Endometrial microvascular endothelial cells (primary cell): Measurements from ENCODE around the gene SLC38A1. TPM values are rescaled to one million over a fixed set of nuclear protein-coding genes. Genes with fewer than 3 reads are reported as not detected.

ENCODE experiments used
- in situ Hi-C: cut with HindIII; loops from 2 replicates; pipeline ENCODE4 v1.10.0; 2017; ENCODE audit warnings: low sequenced_read_pairs, low pct_unique_long_range_greater_than_20kb; ENCODE audit errors: inconsistent ontology term
- total RNA-seq: library from RNA; depleted of rRNA; stranded (reverse); fragments of >200 nt; gene quantifications from one replicate; pipeline ENCODE4 v1.2.3, GENCODE V29; 2015; ENCODE audit errors: inconsistent ontology term

Gene SLC38A1
- total RNA-seq, 1 donor from 2014 or later = 82.9 TPM

DNA sequence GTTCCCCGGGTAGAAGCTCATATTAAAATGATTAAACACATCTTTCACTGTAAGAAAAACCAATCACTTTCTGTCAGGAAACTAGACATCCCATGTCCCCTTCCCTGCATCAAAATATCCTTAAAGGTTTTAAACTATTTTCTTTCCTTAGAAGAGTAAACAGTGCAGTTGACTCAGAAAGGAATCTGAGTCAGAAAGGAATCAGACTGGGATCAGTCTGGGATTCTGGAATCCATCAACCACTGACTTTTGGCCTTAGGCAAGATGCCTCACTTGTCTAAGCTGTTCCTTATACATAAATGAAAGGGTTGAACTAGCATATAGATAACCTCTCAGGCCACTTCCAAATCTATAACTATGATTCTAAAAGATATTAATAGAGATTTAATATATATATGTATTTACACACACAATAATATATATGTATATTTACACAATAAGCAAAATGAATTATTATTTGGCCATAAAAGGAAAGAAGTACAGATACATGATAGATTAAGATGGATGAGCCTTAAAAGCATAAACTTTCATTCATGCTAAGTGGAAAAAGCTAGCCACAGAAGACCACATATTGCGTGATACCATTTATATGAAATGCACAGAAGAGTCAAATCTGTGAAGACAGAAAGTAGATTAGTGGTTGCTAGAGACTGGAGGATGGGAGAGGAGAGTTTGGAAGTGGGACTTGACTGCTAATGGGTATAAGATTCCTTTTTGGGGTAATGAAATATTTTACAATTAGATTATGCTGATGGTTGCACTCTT lies 114.4 kb downstream of the SLC38A1 start:
- in situ Hi-C loops = no loop called here

DNA sequence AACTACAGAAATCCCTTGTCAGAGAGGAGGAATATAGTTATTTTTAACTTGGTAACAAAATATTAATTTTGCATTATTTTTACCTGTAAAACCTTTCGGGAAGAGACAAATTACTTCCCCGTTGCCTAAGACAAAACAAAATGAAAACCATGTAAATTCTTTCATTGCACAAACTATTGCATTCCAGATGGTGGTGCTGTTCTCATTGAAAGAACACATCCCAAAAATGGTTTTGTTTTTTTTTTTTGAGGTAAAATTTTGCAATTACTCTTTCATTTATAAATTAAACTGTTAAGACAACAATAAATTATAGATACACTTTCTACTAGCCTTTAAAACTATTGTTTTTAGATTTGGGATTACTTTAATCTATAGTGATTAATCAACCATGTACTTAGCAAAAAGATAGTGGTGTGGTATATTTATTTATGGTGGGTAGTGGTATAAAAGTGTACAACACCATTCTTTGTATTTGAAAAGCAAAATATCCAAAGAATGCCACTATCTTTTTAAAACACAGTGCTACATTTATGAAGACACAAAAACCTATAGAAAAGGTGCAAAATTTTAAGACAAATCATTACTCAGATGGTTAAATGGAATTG lies 115.5 kb downstream of the SLC38A1 start:
- in situ Hi-C loops = no loop called here

DNA sequence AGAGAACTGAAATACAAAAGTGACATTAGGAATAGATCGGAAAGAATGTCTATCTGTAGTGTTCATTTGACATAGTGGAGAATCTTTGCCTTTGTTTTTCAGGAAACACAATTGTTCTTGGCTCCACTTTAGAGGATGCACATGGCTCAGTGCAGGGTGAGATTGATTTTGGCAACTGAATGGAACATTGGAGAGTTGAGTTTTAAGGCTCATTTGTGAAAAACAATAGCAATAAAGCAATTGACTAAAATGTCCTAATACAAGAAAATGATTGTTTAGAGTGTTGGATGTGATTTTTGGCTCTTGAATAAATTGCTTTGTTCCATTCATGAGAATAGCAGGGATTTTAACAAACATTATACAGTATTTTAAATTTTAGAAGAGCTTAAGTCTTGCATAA lies 116.4 kb downstream of the SLC38A1 start:
- in situ Hi-C loops = no loop called here

DNA sequence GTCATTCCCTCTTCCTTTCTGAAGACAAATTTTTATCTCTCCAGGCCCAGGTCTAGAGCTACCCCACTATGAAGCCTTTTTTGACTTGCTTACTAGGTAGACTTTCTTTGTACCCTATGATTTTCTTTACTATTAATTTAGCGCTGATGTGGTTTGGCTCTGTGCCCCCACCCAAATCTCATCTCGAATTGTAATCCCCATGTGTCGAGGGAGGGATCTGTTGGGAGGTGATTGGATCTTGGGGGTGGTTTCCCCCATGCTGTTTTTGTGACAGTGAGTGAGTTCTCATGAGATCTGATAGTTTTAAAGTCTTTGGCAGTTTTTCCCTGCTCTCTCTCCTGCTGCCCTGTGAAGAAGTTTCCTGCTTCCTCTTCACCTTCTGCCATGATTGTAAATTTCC lies 118.1 kb downstream of the SLC38A1 start:
- in situ Hi-C loops = no loop called here

DNA sequence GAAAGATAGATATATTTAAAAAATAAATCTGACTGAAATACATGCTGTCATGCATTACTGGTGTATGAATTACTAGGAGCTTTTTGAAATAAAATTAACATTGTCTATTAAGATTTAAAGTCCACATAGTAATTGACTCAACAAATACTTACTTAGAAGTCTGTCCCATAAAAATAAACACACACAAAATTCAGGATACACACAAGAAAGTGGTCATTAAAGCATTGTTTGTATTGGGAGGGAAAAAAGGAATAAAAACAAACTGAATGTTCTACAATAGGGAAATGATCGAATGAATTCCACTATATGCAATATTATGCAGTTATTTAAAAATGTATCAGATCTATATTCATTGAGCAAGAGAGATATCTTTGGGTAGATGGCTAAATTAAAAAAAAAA lies 118.9 kb downstream of the SLC38A1 start:
- in situ Hi-C loops = no loop called here

DNA sequence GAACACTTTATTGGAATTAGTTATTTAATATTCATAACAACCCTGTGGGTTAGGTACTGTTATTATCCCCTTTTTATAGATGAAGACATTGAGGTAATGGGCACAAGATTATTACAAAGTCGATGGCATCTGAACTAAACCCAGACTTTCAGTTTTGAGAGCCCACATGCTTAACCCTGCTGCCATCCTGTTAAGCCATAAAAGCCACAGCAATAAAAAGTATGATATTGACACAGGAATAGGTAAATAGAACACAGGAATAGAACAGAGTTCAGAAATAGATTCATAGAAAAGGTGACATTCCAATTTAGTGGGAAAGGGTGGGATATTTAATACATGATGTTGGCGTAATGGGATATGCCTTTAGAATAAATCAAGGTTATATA lies 119.8 kb downstream of the SLC38A1 start:
- in situ Hi-C loops = no loop called here

DNA sequence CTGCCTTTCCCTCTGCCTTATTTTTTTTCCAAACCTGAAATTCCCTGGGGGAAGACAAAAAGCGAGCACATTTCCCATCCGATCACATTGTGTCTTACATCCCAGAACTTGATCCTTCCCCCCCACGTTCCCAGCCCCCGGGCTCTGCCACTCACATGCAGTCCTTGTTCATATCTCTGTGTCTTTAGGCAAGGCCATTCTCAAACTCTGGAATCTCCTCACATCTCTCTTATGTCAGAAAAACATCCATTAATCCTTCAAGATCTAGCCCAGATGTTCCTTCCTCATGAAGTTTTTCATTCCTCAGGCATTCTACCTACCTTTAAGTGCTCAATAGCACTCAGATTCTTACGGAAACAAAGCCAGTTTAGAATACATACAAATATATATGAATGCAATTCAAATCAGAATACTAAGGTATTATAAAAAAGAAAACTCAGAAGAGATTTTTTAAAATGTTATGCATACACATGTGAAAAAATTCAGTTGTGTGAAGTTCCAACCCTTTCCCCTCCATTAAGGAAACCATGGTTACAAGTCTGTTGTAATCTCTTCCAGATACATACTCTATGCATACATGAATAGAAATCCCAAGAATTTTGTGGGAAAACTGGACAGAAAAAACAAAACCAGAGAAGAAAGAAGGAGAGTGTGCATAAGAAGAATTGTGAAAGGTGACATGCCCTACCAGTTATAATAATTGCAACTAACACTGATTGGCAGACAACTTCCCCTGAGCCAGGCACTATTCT lies 120.3 kb downstream of the SLC38A1 start:
- in situ Hi-C loops = no loop called here

DNA sequence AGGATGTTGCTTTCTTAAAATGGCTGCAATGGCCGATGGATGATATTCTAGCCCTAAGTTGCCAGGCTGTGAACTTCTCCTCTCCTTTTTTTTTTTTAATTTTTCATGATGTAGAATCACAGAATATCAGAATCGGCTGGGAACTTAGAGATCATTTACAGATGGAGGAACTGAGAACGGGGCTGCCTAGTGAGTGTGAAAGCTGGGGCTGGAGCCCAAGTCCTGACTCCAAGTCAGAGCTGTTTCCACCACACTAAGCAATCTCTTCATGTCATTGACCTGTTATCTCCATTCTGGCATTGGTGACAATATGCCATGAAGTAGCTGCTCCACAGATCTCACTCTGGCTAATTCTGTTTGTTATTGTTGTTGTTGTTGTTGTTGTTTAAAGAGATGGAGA lies 121.7 kb downstream of the SLC38A1 start:
- in situ Hi-C loops = no loop called here

DNA sequence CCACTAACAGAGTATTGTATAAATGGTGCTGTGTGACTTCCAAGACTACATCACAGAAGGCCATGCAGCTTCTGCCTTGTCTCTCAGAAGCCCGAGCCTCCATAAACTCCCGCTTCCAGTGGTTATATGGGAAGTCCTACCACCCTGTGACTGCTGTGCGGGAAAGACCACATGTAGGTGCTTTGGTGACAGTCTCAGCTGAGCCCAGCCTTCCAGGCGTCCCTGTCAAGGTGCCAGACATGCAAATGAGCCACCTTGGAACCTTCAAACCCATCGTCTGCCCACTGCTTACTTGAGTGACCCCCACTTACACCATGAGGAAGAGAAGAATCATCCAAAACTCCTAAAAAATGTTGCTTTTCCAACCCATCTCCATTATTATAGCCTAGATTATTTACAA lies 123.0 kb downstream of the SLC38A1 start:
- in situ Hi-C loops = no loop called here

DNA sequence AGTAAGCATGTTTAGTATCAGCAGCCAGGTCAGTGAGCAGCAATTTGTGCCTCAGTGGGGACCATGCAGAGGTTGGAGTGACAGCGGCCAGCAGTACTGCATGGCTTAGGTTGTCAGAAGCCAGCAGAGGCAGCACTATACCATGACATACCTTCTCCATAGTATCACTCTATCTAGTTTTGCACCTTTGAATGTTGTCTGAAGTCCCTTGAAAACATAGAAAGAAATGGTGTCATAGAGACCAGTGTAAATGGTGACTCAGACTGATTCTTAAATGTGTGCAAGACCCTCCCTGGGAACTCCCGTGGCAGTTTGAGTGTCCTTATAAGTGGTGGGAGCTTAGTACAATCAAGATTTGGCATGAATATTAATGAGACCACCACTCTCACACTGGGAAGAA lies 124.4 kb downstream of the SLC38A1 start:
- in situ Hi-C loops = no loop called here

DNA sequence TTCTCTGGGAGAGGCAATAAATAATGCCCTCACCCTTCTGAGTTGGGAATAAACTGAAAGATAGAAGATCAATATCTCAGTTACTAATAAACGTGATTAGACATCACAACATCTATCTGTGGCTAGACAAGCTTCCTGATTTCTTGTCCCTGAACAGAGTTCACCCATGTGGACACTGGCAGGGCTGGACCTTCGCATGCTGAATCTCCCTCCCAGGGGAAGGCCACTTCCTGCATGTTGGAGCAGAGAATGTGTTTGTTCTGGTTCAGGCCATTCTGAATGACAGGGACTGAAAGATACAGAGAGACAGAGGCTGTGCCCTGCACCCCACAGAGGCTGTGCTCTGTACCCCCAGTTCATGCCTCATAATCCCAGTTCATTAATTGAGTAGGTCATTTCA lies 132.6 kb downstream of the SLC38A1 start:
- in situ Hi-C loops = no loop called here

DNA sequence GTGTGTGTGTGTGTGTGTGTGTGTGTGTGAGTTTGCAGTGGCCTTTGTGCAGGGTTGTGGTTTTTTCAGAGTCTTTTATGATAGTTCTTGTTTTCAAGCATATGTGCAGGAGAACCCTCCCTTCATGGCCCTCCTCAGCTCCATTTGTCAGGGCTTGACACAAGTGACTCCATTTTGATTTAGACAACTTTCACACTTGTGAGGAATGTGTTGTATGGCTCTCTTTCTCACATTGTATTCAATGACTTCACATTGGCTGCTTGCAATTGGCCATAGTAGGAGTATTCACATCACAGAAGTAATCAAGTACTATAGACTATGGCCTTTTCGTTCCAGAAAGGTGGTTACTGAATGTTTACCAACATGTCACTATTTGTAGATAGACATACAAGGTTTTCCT lies 133.1 kb downstream of the SLC38A1 start:
- in situ Hi-C loops = no loop called here

DNA sequence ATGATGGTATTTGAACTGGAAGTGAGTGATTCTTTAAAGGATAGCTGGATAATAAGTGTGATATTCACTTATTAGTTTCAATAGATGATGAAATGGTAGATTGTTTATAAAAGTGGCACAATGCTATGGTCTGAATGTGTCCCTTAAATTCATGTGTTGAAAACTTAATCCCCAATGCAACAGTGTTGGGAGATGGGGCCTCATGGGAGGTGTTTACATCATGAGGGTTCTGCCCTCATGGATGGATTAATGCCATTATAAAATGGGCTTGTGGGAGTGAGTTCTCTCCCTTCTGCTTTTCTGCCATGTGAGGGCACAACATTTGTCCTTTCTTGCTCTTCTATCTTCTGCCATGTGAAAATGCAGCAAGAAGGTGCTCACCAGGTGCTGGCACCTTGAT lies 134.0 kb downstream of the SLC38A1 start:
- in situ Hi-C loops = no loop called here

DNA sequence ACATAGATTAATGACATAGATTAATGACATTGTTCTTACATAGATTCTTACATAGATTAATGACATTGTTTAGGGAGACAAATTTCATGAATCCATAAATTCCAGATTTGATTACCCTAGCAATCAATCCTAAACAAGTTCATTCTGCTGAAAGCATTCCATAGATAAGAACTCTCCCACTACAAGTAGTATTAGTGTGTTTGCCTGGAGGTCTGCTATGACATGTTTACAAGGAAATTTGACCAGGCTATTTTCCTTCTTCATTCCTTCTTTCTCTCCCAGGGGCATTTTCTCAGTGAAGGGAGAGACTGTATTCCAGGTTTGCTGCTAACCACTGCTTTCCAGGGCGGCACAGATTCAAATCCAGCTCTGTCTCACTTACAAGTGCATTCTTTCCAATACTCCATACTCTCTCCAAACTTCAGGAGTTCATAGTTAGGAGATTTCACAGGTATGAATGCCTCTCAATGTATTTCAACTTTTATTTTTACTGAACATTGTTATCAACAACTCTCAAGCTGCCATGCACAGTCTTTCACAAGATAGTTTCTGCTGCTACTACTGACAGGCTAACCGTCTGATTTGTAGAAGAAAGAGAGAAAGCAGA lies 134.5 kb downstream of the SLC38A1 start:
- in situ Hi-C loops = no loop called here

DNA sequence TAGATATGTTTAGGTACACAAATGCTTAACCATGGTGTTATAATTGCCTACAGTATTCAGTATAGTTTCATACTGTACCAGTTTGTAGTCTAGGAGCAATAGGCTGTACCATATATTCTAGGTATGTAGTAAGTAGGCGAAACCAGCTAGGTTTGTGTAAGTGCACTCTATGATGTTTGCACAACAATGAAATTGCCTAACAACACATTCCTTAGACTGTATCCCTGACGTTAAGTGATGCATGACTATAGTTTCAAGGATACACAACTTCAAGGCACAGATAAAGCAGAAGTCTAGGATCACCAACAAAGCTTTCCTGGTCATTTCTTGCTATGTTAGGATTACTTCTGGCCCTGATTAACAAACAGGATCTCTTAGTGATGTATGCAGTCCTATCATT lies 135.1 kb downstream of the SLC38A1 start:
- in situ Hi-C loops = no loop called here

Other genes with a start within 250 kb of the SLC38A1 start
- 277 TPM for gene SLC38A2, start 103.7 kb upstream of the SLC38A1 start, total RNA-seq